Progenitor cell of endocrine pancreas (in vitro differentiated cells): ENCODE results near the gene SFTA2. TPM values are rescaled to one million over a fixed set of nuclear protein-coding genes. Genes with fewer than 3 reads are reported as not detected.
A peak's percentile ranks its signal among the peaks of the same experiment; 100 is the strongest.

Source experiments
- DNase-seq: peaks from one replicate; pipeline ENCODE4 v3.0.0; 2021; ENCODE audit warnings: low spot score; ENCODE audit not compliant: unreplicated experiment
- H3K27ac Mint-ChIP-seq: 2 replicates; pipeline ENCODE4 v1.8.0; 2021; ENCODE audit warnings: mild to moderate bottlenecking, moderate library complexity, mixed read lengths
- H3K27me3 Mint-ChIP-seq: 2 replicates; pipeline ENCODE4 v1.8.0; 2021; ENCODE audit warnings: mixed read lengths
- H3K36me3 Mint-ChIP-seq: 2 replicates; pipeline ENCODE4 v1.8.0; 2022; ENCODE audit warnings: mixed read lengths; ENCODE audit not compliant: insufficient read depth
- H3K4me1 Mint-ChIP-seq: 2 replicates; pipeline ENCODE4 v1.8.0; 2021; ENCODE audit warnings: low read depth, mixed read lengths
- H3K4me3 Mint-ChIP-seq: 2 replicates; pipeline ENCODE4 v1.8.0; 2021; ENCODE audit warnings: low read depth, mild to moderate bottlenecking, moderate library complexity, mixed read lengths
- H3K9me3 Mint-ChIP-seq: 2 replicates; pipeline ENCODE4 v1.8.0; 2021; ENCODE audit warnings: low read depth, mixed read lengths
- total RNA-seq: library from RNA; stranded (reverse); gene quantifications from 2 replicates; pipeline ENCODE4 v1.2.1, GENCODE V29; 2021
- TF ChIP-seq, protein P1 (sequence below): fragments of 200-600 bp; sonication (generic); IDR thresholded peaks from one replicate; pipeline ENCODE4 v1.5.0; 2021; ENCODE audit warnings: antibody characterized with exemption, mild to moderate bottlenecking; ENCODE audit not compliant: unreplicated experiment

Gene SFTA2
- total RNA-seq, 1 donor from 2014 or later: 2.6 TPM

DNA sequence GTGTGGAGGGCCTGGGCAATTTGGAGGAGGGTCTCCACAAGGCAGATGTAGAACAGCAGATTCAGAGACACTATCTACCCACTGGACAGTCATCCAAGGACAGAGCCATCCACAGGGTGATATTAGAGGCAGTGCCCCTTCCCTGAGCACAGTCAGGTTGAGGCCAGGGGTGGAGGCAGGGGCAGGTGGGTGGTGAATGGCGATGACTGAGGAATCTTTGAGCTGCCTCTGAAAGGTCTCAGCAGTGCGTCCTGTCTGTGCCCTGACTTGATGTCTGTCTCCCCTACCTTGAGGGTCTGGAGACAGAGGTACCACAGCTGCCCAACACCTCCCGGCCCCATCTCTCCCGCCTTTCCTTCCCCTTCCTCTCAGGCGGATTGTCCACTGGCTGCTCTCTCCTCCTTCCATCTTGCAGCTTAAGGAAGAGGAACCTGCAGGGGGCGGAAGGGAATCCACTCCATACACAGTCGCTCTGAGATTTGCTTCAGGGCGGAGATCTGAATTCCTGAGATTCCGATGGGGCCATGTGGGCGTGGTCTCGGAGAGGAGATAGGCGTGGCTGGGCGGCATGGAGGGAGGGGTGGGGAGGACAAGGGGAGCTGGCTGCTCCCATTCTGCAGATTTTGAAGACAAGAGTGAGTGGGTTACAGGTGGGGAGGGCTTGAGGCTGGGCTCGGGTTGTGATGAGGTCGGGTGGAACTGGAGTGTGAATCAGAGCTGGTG is 10.5 kb upstream of the SFTA2 start:
- Mint-ChIP-seq H3K9me3 (no peaks in the 10 kb centered on the region), H3K4me1 (peaks cover 9% of the 10 kb centered on the region), H3K36me3 (no peaks in the 10 kb centered on the region), H3K27me3 (peaks cover 16% of the 10 kb centered on the region), H3K4me3 (no peak overlapping the region), H3K27ac (peak overlapping the region; percentile 84)
- TF ChIP-seq, protein P1, sequence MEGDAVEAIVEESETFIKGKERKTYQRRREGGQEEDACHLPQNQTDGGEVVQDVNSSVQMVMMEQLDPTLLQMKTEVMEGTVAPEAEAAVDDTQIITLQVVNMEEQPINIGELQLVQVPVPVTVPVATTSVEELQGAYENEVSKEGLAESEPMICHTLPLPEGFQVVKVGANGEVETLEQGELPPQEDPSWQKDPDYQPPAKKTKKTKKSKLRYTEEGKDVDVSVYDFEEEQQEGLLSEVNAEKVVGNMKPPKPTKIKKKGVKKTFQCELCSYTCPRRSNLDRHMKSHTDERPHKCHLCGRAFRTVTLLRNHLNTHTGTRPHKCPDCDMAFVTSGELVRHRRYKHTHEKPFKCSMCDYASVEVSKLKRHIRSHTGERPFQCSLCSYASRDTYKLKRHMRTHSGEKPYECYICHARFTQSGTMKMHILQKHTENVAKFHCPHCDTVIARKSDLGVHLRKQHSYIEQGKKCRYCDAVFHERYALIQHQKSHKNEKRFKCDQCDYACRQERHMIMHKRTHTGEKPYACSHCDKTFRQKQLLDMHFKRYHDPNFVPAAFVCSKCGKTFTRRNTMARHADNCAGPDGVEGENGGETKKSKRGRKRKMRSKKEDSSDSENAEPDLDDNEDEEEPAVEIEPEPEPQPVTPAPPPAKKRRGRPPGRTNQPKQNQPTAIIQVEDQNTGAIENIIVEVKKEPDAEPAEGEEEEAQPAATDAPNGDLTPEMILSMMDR: peak; percentile 53
- DNase-seq: peak; percentile 65

DNA sequence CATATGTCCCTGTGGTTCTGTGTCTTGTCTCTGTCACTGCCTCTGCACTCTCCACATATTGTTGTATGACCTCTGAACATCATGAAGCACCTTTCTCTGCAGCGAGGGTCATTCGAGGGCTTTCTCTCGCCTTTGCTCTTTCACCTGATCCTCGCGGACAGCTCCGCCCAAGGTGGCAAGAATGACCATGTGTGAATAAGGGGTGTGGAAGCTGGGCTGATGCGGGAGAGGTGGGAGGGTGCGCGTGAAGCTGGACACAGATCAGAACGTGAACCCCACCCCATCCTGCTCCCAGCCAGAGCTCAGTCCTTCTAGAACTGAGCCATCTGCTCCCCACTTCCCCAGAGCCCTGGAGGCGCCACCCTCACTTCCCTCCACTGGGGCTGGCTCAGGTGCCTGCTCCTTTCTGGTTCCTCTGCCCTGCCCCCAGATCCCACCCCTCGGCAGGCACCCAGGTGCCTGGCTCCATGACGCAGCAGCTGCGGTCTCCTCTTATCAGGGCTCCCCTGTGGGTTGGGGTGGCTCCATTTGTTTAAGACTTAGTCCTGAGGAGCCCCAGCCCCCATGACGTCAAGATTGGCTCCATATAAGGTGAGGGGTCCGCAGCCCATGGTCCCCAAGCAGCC is 8.5 kb upstream of the SFTA2 start, which contains the start of gene MUCL3:
MUCL3 (plus strand) TSS at position 613 of the 626 bp plus-strand sequence. CDS start 27 bp downstream, outside the sequence.
- DNase-seq: no peak
- H3K27ac Mint-ChIP-seq: peak within 1 kb of the TSS; percentile 34
- no peaks in the 10 kb centered on the region for H3K36me3 Mint-ChIP-seq
- no peaks in the 10 kb centered on the region for H3K9me3 Mint-ChIP-seq
- H3K27me3 Mint-ChIP-seq: peaks cover 18% of the 10 kb centered on the region
- peaks cover 9% of the 10 kb centered on the region for H3K4me1 Mint-ChIP-seq
- TF ChIP-seq, protein P1: no peak
- no peak within 1 kb of the TSS for H3K4me3 Mint-ChIP-seq

DNA sequence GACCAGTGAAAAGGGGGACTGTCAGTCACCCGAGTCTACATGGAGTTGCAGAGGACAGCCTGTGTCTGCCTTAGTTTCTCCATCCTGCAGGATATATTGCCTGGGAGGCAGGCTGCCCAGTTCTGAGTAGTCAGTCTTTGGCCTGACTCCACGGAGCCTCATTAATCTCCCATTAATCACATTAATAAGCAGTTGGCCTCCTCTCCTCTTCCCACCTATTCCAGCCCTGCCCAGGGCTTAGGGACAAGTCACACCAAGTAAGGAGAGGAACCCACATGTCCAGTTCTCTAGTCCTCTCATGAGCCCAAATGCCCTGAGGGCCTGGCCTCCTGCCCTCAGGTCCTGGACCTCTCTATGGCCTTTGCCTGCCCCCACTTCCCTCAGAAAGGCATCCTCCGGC is 7.5 kb upstream of the SFTA2 start:
- H3K27me3 Mint-ChIP-seq: peaks cover 21% of the 10 kb centered on the region
- H3K36me3 Mint-ChIP-seq: no peaks in the 10 kb centered on the region
- H3K9me3 Mint-ChIP-seq: no peaks in the 10 kb centered on the region
- H3K4me1 Mint-ChIP-seq: peaks cover 11% of the 10 kb centered on the region
- H3K4me3 Mint-ChIP-seq: no peak overlapping the region
- no peak for DNase-seq
- TF ChIP-seq, protein P1: no peak
- H3K27ac Mint-ChIP-seq: no peak overlapping the region

DNA sequence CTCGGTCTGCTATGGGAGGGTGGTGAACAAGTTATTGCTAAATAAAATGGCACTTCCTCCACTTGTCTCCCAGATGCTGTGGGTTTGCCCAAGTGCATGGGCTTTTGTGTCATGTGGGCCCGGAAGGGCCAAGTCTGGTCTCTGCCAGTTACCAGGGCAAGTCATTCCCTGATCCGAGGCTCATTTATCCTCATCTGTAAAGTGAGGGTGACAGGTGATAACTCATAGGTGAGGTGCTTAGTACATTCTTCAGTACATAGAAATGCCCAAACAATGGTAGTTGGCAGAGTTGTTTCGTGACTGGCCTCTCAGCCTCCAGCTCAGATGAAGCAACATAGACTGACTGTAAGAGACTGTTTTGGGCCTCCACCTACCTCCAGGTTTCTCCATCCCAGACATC is 6.8 kb upstream of the SFTA2 start:
- Mint-ChIP-seq H3K27ac (no peak overlapping the region), H3K9me3 (no peaks in the 10 kb centered on the region), H3K27me3 (peaks cover 21% of the 10 kb centered on the region), H3K36me3 (no peaks in the 10 kb centered on the region), H3K4me3 (no peak overlapping the region), H3K4me1 (peaks cover 11% of the 10 kb centered on the region)
- no peak for DNase-seq
- TF ChIP-seq, protein P1: no peak

DNA sequence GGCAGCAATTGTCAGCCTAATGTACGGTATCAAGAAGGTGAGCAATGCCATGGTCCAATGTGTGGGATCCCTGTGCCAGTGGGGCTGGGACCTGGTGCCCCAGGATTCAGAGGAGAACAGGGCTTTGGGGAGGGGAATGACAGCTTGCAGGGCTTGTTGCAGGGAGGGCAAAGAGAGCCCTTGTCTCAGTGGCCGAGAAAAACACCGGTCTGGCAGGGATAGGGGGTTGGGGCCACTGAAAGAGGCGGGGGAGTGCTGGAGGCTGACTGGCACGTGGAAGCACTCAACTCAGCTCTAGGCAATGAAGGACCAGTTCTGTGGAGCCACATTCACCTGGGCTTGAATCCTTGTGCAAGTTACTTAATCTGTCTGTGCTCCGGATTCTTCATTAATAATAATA is 5.3 kb upstream of the SFTA2 start:
- Mint-ChIP-seq H3K9me3 (no peaks in the 10 kb centered on the region), H3K36me3 (no peaks in the 10 kb centered on the region), H3K27me3 (peaks cover 19% of the 10 kb centered on the region), H3K4me1 (peaks cover 16% of the 10 kb centered on the region), H3K27ac (no peak overlapping the region), H3K4me3 (no peak overlapping the region)
- DNase-seq: no peak
- TF ChIP-seq, protein P1: no peak
